ENCODE results near the gene SCN2B.

Gene SCN2B

DNA sequence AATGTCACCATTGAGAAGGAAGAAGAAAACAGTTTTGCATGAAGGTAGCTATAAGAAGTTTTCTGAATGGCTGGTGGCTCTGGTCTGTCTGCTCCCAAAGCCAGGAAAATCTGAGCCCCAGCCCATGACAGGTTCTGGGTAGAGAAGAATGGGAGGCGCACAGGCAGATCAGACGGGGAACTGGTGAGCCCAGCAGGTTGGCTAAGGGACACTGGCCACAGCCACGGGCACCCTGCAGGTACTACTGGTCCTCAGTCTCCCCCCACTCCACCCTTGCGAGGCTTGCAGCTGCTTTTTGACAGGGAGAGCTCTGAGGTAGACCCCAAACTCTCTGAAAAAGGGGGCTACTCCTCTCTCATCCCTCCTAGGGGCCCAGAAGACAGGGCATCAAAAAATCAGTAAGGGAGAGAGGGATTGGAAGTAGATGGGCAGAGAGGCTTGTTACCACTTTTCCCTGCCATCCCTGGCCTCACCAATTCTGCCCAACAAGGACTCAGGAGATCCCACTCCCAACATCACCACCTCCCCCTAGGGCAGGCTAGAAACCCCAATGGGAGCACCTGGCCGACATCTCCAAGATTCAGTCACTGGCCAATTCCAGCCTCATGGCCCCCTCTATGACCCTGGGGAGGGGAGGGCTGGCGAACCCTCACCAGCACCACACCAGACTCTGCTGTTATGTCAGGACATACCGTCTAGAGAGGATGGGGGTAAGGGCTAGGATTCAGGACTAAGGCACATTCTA is 41.2 kb downstream of the SCN2B start:
- no peak for DNase-seq (ENCODE audit: low spot score)

DNA sequence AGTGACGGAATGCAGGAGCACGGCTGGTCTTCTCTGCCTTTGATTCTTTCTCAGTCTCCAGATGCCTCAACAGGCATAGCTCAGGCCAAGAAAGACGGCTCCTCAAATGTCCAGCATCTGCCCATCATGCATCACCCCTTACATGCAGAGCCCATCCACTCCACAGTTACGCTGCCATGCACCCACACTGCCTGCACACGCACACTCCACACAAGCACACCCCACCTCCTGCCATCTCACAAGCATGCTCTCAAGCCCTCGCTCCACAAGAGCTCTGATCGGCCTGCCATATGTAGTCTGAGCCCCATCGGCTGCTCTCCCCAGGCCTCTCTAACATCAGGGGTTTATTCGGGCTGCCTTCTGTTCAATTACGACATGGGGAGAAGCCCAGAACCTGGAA is 42.6 kb downstream of the SCN2B start:
- no peak for DNase-seq (ENCODE audit: low spot score)

DNA sequence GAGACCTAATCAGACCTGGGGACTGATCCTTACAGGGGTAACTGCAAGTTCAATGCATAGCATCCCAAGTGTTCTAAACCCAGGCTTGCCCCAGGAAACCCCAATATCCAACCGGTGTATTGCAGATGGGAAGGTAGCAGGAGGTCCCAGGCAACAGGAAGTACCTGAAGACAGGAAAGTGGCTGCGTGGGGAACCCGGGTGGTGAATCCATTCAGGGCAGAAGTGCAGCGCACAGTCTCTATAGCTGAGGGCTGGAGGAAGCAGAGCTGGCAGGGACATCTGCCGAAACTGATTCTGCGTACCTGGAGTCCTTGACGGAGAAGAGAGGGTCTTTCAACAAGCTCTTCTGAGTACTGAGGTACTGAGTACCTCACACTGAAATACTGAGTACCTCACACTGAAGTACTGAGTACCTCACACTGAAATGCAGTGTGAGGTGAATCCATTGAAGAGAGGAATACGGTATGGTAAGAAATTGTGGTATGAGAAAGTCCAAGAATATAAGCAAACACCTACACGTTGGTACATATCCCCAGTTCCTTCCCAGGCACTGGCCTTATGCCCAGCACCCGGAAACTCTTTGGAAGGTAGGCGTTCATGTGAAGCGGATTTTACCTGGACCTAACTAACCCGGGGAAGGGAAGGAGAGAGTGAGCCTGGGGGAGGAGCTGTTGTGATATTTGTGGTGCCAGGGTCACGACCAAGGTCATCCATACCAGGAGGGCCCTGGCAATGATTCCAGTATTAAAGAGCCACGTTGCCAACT is 43.9 kb downstream of the SCN2B start:
- DNase-seq (ENCODE audit: low spot score) = no peak

DNA sequence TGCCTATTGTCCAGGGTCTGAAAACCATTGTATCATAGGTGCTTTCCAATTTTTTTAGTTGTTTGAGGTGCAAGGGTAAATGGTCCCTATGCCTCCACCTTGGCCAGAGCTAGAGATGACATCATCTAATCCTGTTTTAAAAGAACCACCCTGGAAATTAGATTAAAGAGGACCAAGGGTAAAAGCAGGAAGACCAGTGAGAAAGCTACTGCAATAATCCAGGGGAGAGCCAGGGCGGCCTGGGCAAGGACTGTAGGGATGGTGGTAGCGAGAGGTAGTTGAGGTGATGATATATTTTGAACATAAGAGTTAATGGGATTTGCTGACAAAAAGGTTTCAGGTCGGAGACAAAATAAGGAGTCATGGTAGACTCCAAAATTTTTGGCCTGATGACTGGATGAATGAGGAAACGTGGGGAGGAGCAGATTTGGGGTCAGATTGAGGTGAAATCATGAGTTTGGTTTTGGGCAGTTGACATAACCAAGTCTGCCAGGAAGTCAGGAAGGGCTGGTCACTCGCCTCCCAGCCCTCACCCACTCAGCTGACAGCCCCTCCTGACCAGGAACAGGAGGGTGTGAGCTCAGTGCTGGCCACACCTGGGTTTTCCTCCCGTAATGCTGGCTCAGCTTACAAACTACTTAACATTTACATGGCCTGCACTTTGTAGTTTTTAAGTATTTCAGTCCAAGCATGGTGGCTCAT is 46.8 kb downstream of the SCN2B start:
- DNase-seq (ENCODE audit: low spot score) = no peak

DNA sequence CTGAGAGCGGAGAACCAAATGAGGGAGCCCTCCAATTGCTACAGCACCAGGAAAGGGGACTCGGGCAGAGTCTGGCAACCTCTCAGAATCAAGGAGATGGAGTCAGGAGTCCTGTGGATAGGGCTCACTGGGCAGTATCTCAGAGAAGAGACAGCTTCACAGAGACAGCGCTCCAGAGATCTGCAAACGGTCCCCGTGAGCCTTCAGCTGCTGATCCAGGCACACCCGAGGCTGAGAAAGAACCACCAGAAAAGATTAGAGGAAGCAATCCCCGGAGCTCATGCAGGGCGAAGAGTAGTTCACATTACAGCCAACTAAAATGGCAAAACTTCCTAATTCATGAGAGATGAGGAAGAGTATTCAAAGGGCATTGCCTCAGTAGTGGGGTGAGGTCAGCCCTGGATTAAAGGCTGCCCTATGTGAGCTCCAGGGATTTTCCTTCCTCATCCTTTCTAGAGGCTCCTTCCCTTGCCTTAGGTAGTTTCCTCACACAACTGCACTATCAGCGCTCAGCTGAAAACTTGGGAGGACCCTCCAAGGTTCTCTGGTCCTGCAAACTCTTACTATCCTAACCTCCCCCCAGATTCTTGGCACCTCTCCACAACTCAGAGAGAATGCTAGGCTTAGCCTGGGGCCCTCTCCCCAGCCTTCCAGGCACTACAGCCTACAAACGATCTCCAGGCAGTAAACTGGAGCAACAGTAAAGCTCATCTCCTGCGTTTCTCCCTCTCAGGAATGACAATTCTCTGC is 47.5 kb downstream of the SCN2B start:
- DNase-seq (ENCODE audit: low spot score) = no peak

DNA sequence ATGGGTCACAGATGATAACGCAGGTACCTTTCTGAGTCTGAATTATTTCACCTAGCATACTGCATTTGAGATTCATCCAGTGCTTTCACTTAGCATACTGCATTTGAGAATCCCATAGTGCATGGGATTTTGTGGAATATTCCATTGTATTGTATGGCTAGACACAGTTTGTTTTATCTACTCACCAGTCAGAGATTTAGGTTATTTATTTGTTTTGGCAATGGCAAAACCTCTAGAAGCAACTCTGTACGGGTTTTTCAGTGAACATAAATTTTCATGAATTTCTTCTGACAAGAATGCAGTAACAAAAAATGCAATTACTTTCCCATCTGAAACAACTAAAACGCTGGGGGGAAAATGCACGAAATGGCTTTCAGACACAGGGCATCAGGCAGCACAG is 48.1 kb downstream of the SCN2B start:
- DNase-seq (ENCODE audit: low spot score) = no peak

DNA sequence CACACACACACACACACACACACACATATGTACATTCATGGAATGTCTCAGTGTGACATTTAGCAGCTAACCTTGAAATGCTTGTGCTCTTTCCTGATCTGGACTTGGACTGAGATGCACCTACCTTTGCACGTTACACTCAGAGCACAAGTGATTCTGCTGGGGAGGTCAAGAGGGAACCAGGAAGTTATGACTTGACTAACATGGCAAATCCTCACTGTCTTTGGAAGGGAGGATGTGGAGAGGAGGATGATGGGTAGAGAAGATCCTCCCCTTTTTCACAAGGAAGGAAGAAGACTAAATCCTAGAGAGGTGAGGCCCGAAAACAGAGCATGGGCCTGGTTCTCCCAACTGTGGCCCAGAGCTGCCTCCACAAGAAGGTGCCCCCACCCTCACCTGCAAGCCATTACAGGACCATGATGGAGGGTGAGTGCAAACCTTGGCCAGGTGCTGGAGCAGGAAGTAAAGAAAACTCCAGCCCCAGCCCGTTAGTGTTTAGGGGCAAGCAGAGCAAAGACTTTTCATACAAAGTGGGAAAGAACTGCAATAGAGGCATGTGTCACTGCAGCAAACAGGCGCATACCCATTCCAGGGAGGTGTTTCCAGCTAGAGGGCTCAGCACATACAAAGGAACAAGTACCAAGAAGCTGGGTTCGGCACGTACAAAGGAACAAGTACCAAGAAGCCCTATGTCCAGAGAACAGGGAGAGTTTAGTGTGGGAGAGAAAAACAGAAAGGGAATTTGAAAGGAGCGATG is 50.2 kb downstream of the SCN2B start:
- no peak for DNase-seq (ENCODE audit: low spot score)

DNA sequence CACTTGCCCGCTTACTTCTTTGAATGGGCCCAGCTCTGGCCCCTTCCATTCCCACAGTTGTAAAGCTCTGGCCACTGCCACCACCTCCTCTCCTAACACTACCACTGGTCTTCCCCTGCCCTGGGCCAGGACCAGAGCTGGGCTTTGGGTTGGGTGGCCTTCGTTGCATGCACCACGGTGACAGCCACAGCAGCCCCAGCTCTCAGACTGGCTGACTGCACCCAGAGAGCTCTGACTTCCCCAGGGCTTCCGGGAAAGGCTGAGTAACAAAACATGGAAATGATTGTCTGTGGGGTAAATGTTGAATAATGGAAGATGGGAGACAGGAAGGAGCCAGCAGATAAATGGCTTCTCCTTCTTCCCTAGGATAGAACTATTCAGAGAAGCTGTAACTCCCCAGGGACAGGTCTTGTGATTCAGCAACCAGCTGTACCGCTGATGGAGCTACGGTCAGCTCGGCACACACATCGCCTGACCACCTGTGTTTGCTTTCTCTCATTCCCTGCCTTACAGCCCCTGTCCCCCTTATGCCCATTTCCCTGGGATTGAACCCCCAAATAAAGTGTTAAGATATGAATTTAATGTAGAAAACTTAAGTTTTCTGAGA is 51.4 kb downstream of the SCN2B start:
- DNase-seq (ENCODE audit: low spot score) = no peak

DNA sequence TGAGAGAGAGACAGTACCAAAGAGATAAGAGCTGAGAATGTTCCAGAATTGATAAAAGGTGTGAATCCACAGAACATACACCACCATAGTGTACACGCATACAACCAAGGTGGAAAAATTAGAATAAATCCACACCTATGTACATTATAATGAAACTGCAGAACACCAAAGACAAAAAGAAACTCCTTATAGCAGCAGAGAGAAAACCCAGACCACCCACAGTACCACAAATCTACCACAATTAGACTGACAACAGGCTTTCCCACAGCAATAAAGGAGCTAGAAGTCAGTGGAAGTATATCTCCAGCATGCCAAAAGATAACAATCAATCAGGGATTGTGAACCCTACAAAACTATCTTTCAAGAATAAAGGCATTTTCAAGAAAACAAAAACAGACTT is 55.6 kb downstream of the SCN2B start:
- DNase-seq (ENCODE audit: low spot score) = no peak

DNA sequence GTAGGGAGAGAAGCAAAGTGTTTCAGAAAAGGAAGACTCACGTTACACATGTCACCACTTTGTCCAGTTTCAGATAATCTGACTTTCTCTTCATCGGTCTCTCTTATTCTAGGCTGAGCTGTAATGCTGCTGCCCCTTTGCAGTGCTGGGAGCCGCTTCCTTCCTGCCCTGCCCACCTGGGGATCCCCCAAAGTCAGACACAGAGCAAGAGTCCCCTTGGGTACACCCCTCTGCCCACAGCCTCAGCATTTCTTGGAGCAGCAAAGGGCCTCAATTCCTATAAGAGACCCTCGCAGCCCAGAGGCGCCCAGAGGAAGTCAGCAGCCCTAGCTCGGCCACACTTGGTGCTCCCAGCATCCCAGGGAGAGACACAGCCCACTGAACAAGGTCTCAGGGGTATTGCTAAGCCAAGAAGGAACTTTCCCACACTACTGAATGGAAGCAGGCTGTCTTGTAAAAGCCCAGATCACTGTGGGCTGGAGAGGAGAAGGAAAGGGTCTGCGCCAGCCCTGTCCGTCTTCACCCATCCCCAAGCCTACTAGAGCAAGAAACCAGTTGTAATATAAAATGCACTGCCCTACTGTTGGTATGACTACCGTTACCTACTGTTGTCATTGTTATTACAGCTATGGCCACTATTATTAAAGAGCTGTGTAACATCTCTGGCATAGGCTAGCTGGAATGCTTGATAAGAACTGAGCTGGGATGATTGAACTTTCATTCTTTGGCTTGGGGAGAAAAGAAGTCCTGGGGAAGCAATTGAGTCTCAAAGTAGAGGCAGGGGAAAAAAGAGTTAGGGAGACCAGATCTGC is 58.4 kb downstream of the SCN2B start:
- no peak for DNase-seq (ENCODE audit: low spot score)

DNA sequence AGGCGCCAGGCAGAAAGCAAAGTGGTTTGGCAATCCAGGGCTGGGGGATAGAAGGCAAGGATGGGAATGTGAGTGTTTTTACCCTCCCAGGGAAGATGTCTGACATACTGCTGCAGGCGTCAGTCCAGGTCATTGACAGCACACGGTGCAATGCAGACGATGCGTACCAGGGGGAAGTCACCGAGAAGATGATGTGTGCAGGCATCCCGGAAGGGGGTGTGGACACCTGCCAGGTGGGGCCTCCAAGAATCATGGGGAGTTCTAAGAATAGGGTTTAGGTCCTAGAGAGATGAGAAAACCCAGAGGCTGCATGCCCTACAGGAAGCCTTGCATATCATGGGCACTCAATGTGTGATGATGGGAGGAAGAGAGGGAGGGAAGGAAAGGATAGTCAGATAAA is 61.4 kb downstream of the SCN2B start:
- DNase-seq (ENCODE audit: low spot score) = no peak

DNA sequence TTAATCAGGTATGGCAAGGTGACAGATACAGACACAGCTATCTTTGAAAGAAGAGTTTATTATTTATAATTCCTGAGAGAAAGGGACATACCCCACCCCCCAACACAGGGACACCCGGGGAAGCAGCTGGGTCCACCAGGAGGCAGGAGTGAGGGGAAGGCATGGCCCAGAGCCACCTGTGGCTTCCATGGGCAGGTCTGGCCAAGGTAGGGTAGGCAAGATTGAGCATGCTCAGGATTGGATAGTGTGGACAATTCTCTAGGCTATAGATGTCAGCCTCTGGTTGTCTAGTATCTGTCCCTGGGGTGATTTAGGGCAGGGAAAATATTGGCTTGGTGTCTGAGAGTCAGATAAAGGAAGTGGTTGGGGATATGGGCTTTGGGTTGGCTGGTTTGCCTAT is 62.2 kb downstream of the SCN2B start:
- DNase-seq (ENCODE audit: low spot score) = no peak

DNA sequence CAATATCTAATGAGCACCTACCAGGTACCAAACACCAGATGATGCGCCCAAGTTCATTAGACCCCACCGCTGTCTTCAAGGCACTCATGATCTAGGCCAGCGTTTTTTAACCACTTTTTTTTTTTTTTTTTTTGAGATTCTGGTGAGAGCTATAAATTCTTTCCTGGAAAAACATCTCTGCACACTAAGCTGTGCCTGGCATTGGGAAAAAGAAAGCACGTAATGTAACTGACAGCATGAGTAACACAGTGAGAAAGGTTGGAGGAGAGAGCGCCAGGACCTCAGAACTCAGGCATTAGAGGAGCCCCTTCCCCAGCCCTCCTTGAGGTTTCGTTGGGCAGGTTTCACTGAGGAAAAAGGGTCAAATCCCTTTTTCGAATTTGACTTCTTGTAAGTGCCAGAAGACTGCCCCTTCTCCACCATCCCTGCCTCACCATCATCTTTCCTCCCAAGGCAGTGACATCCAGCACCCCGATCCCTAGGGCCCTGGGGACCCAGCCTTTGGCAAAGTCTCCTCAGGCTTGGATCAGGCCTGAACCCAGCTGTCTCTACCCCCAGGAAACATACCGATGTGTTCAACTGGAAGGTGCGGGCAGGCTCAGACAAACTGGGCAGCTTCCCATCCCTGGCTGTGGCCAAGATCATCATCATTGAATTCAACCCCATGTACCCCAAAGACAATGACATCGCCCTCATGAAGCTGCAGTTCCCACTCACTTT is 63.6 kb downstream of the SCN2B start:
- DNase-seq (ENCODE audit: low spot score) = no peak

Data from left forelimb (tissue), 1 donor.